Chondrocyte (in vitro differentiated cells): ENCODE measurements around the gene KAT6B. TPM values are rescaled to one million over a fixed set of nuclear protein-coding genes. Genes with fewer than 3 reads are reported as not detected.

Source experiments
- DNase-seq: peaks from one replicate; pipeline ENCODE4 v3.0.0; 2021; ENCODE audit warnings: mixed read lengths, low spot score
- H3K27ac Mint-ChIP-seq: one replicate; pipeline ENCODE4 v1.8.0; 2021; ENCODE audit warnings: mild to moderate bottlenecking, moderate library complexity, mixed read lengths; ENCODE audit not compliant: unreplicated experiment
- H3K27me3 Mint-ChIP-seq: 2 replicates; pipeline ENCODE4 v1.8.0; 2021; ENCODE audit warnings: low read depth, mixed read lengths
- H3K36me3 Mint-ChIP-seq: 2 replicates; pipeline ENCODE4 v1.8.0; 2021; ENCODE audit warnings: low read depth, mixed read lengths
- H3K4me1 Mint-ChIP-seq: 2 replicates; pipeline ENCODE4 v1.8.0; 2021; ENCODE audit warnings: low read depth, mild to moderate bottlenecking, mixed read lengths
- H3K4me3 Mint-ChIP-seq: one replicate; pipeline ENCODE4 v1.8.0; 2021; ENCODE audit warnings: mild to moderate bottlenecking, moderate library complexity, mixed read lengths; ENCODE audit not compliant: unreplicated experiment
- H3K9me3 Mint-ChIP-seq: 2 replicates; pipeline ENCODE4 v1.8.0; 2021; ENCODE audit warnings: low read depth, mixed read lengths
- CTCF ChIP-seq: fragments of 200-600 bp; sonication (generic); IDR thresholded peaks from 2 replicates; pipeline ENCODE4 v1.5.0; 2021; ENCODE audit warnings: antibody characterized with exemption, mild to moderate bottlenecking, moderate library complexity
- total RNA-seq: library from RNA; stranded (reverse); gene quantifications from 3 replicates; pipeline ENCODE4 v1.2.1, GENCODE V29; 2021

Gene KAT6B
- total RNA-seq, 1 donor from 2014 or later = 20.8 TPM

- no peaks in the 10 kb centered on the region for H3K36me3 Mint-ChIP-seq
- no peak for DNase-seq
Measured at GRCh38 chr10:75035975-75036708, 209.7 kb downstream of the KAT6B start.

GRCh38 chr10:75037171-75038153 lies 211.1 kb downstream of the KAT6B start:
- no peak overlapping the region for H3K27ac Mint-ChIP-seq
- no peak for TF ChIP-seq CTCF
- no peak overlapping the region for H3K4me3 Mint-ChIP-seq

More at GRCh38 chr10:75035975-75036708, 209.7 kb downstream of the KAT6B start:
- H3K27ac Mint-ChIP-seq = no peak overlapping the region
- no peaks in the 10 kb centered on the region for H3K27me3 Mint-ChIP-seq
- no peak for TF ChIP-seq CTCF
- no peaks in the 10 kb centered on the region for H3K4me1 Mint-ChIP-seq
- H3K4me3 Mint-ChIP-seq = no peak overlapping the region
- H3K9me3 Mint-ChIP-seq = no peaks in the 10 kb centered on the region

GRCh38 chr10:75038335-75038734 lies 211.9 kb downstream of the KAT6B start:
- Mint-ChIP-seq H3K27ac (no peak overlapping the region), H3K4me3 (no peak overlapping the region)
- no peak for TF ChIP-seq CTCF

More at GRCh38 chr10:75037171-75038153, 211.1 kb downstream of the KAT6B start:
- Mint-ChIP-seq H3K9me3 (no peaks in the 10 kb centered on the region), H3K27me3 (no peaks in the 10 kb centered on the region), H3K36me3 (no peaks in the 10 kb centered on the region), H3K4me1 (no peaks in the 10 kb centered on the region)
- no peak for DNase-seq

GRCh38 chr10:75040576-75040975 lies 214.2 kb downstream of the KAT6B start:
- Mint-ChIP-seq H3K36me3 (no peaks in the 10 kb centered on the region), H3K27me3 (no peaks in the 10 kb centered on the region), H3K4me3 (no peak overlapping the region), H3K27ac (no peak overlapping the region), H3K9me3 (no peaks in the 10 kb centered on the region), H3K4me1 (no peaks in the 10 kb centered on the region)
- no peak for TF ChIP-seq CTCF
- DNase-seq = no peak

More at GRCh38 chr10:75038335-75038734, 211.9 kb downstream of the KAT6B start:
- Mint-ChIP-seq H3K4me1 (no peaks in the 10 kb centered on the region), H3K9me3 (no peaks in the 10 kb centered on the region), H3K36me3 (no peaks in the 10 kb centered on the region), H3K27me3 (no peaks in the 10 kb centered on the region)
- no peak for DNase-seq

GRCh38 chr10:75042292-75042974 lies 216.0 kb downstream of the KAT6B start:
- Mint-ChIP-seq H3K36me3 (no peaks in the 10 kb centered on the region), H3K4me3 (no peak overlapping the region), H3K27me3 (no peaks in the 10 kb centered on the region), H3K9me3 (no peaks in the 10 kb centered on the region), H3K27ac (no peak overlapping the region), H3K4me1 (no peaks in the 10 kb centered on the region)
- DNase-seq = no peak
- no peak for TF ChIP-seq CTCF
